ENCODE results near the gene SAMD11. TPM values are rescaled to one million over a fixed set of nuclear protein-coding genes. Genes with fewer than 3 reads are reported as not detected.

The SAMD11 gene
- total RNA-seq, 1 experiment from 2014 or later: 13.5 TPM

- TF ChIP-seq CTCF (conservative IDR thresholded peaks at IDR 0.05): peak; percentile 37; the same call in 2 of the 3 replicates
- Histone ChIP-seq H3K27ac (ENCODE audit: insufficient read length, low read depth, low read length) (no peak overlapping the region), H2BK20ac (ENCODE audit: low read depth, low read length, poor library complexity, severe bottlenecking) (no peak overlapping the region), H3K79me2 (ENCODE audit: insufficient read depth, low read length) (no peaks in the 10 kb centered on the region), H4K20me1 (ENCODE audit: control insufficient read depth, insufficient read depth, insufficient read length) (no peaks in the 10 kb centered on the region), H4K91ac (ENCODE audit: insufficient read length, low read depth, low read length) (no peak overlapping the region), H3K9ac (ENCODE audit: extremely low read depth, insufficient read length, low read length) (no peak overlapping the region), H3K27me3 (ENCODE audit: insufficient read depth, low read length) (peaks cover 2% of the 10 kb centered on the region; the same call in 1 of the 2 replicates), H3K4ac (ENCODE audit: low read depth, low read length) (no peak overlapping the region), H3K4me2 (ENCODE audit: insufficient read depth, insufficient read length, low read length) (no peak overlapping the region), H3K9me3 (ENCODE audit: control insufficient read depth, low read depth, low read length) (no peaks in the 10 kb centered on the region), H3K79me1 (ENCODE audit: insufficient read depth, low read depth, low read length, poor library complexity, severe bottlenecking) (no peaks in the 10 kb centered on the region), H4K5ac (ENCODE audit: insufficient read length, low read depth, low read length) (no peak overlapping the region), H3K56ac (ENCODE audit: insufficient read length, low read depth, low read length) (no peak overlapping the region), H3K18ac (ENCODE audit: insufficient read length, low read depth, low read length) (no peak overlapping the region), H3T11ph (ENCODE audit: low read length) (no peak overlapping the region), H3K14ac (ENCODE audit: insufficient read depth, low read length) (no peak overlapping the region), H3K23ac (ENCODE audit: insufficient read length, low read depth, low read length) (no peak overlapping the region), H2BK120ac (ENCODE audit: low read depth, low read length, poor library complexity, severe bottlenecking) (no peak overlapping the region), H3K23me2 (ENCODE audit: insufficient read length, low read depth, low read length, poor library complexity, severe bottlenecking) (no peaks in the 10 kb centered on the region), H3K4me1 (ENCODE audit: insufficient read depth, low read length) (no peaks in the 10 kb centered on the region), H2AK5ac (ENCODE audit: insufficient read length, low read length) (no peak overlapping the region), H2BK12ac (ENCODE audit: insufficient read length, low read depth, low read length) (no peak overlapping the region), H2BK15ac (ENCODE audit: low read depth, low read length) (no peak overlapping the region), H2AFZ (ENCODE audit: low read length) (no peak overlapping the region), H2BK5ac (ENCODE audit: insufficient read length, low read length) (no peak overlapping the region), H4K8ac (replicated peaks; ENCODE audit: insufficient read length, low read depth, low read length) (no peak overlapping the region)
- no CpG with 5 or more reads among the region's 12 CpGs for whole genome bisulfite sequencing (ENCODE audit: extremely low coverage, insufficient read length, low lambda C conversion rate)
- Mint-ChIP-seq H3K27ac (no peak overlapping the region), H3K4me3 (no peak overlapping the region), H3K9me3 (peaks cover 4 to 11% of the 10 kb centered on the region in 2 experiments; a peak in 4 of 5 replicates), H3K4me1 (no peaks in the 10 kb centered on the region), H3K36me3 (ENCODE audit: insufficient read depth in 1 of 3, low read depth in 3 of 3) (no peaks in the 10 kb centered on the region; a peak in 1 of 7 replicates), H3K27me3 (ENCODE audit: low read depth) (peaks cover 91% of the 10 kb centered on the region)
- DNase-seq: no peak
Observed at GRCh38 chr1:984476-984814, 60.7 kb downstream of the SAMD11 start.

Data from H9 (cell line).